Spleen (tissue), 7 donors: ENCODE data around the gene ARMC3.

Experiments used
- POLR2A ChIP-seq, 3 donors: fragments of 450-650 bp; IDR thresholded peaks; one replicate each; pipeline ENCODE4 v1.5.1; 2017; ENCODE audit warnings: antibody characterized with exemption in 3 of 3, mild to moderate bottlenecking in 1 of 3
- TF ChIP-seq, protein P1 (sequence below), 11 experiments: fragments of 200-600 bp in 7 of 11; fragments of 450-650 bp in 4 of 11; sonication (generic) in 4 of 11; IDR thresholded peaks in 8 of 11; conservative IDR thresholded peaks in 3 of 11; 1 replicate in 7 of 11; 2 replicates in 4 of 11; pipeline versions ENCODE4 v1.4.0 to v1.8.0; 2016 to 2021; ENCODE audit warnings: antibody characterized with exemption in 11 of 11, inconsistent platforms in 4 of 11, mild to moderate bottlenecking in 1 of 11
- donor health status: DM: no; HTN: no; CAD: no; lungs with moderate emphysema.
- donor health status: DM: no; HTN: no; CAD: no.
- donor health status: DM: no; HTN: no; CAD: no.

GRCh38 chr10:22893781-22894180 is 34.1 kb upstream of the ARMC3 start:
- TF ChIP-seq, protein P1, sequence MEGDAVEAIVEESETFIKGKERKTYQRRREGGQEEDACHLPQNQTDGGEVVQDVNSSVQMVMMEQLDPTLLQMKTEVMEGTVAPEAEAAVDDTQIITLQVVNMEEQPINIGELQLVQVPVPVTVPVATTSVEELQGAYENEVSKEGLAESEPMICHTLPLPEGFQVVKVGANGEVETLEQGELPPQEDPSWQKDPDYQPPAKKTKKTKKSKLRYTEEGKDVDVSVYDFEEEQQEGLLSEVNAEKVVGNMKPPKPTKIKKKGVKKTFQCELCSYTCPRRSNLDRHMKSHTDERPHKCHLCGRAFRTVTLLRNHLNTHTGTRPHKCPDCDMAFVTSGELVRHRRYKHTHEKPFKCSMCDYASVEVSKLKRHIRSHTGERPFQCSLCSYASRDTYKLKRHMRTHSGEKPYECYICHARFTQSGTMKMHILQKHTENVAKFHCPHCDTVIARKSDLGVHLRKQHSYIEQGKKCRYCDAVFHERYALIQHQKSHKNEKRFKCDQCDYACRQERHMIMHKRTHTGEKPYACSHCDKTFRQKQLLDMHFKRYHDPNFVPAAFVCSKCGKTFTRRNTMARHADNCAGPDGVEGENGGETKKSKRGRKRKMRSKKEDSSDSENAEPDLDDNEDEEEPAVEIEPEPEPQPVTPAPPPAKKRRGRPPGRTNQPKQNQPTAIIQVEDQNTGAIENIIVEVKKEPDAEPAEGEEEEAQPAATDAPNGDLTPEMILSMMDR (IDR thresholded peaks at IDR 0.05 in 8 of 11, conservative IDR thresholded peaks at IDR 0.05 in 3 of 11), result no peak
- TF ChIP-seq POLR2A (IDR thresholded peaks at IDR 0.05), result no peak
